GM12865 (cell line): ENCODE measurements around the gene CREB3L2.
A peak's percentile ranks its signal among the peaks of the same experiment; 100 is the strongest.

Experiments
- DNase-seq: peaks from one replicate; pipeline ENCODE4 v3.0.0; 2010; ENCODE audit warnings: low read depth
- H3K4me3 ChIP-seq: 2 replicates; pipeline ENCODE4 v1.5.1; 2011; ENCODE audit warnings: mild to moderate bottlenecking, low read depth, low read length, control low read depth
- TF ChIP-seq, protein P1 (sequence below): IDR thresholded peaks from 2 replicates; pipeline ENCODE4 v1.5.1; 2011; ENCODE audit warnings: low read length, control low read depth, low read depth, inconsistent platforms; ENCODE audit not compliant: insufficient read depth; ENCODE audit errors: missing control alignments

CREB3L2 gene

DNA sequence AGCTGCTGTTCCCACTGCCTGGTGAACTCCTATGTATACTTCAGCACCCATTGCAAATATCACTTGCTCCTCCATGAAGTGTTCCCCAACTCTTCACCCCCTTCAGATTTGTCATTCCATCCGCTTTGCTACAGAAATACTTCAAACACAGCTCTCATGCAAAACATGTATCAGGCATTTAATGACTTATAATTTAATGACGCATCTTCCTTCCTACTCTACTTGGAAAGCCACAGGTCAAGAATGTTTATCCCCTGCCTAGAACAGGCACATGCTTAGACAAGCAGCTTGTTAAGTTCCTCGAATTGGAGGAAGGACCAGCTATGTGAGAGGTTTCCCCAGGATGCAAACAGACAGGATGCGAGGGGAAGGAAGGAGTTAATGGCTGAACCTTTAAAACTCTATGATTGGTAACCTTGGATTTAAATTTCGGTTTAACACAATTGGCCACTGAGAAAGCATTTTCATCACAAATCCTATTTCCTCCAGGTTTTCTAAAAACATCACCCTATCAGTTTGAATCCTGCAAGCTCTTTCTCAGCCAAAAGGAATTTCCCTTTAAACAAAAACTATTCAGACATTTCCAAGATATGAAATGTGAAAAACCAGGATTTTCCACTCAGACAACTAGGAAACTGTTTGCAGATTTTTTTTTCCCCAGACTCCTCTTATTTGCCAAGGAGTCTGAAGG, 11.5 kb downstream of the CREB3L2 start:
- TF ChIP-seq, protein P1, sequence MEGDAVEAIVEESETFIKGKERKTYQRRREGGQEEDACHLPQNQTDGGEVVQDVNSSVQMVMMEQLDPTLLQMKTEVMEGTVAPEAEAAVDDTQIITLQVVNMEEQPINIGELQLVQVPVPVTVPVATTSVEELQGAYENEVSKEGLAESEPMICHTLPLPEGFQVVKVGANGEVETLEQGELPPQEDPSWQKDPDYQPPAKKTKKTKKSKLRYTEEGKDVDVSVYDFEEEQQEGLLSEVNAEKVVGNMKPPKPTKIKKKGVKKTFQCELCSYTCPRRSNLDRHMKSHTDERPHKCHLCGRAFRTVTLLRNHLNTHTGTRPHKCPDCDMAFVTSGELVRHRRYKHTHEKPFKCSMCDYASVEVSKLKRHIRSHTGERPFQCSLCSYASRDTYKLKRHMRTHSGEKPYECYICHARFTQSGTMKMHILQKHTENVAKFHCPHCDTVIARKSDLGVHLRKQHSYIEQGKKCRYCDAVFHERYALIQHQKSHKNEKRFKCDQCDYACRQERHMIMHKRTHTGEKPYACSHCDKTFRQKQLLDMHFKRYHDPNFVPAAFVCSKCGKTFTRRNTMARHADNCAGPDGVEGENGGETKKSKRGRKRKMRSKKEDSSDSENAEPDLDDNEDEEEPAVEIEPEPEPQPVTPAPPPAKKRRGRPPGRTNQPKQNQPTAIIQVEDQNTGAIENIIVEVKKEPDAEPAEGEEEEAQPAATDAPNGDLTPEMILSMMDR: no peak
- no peak overlapping the region for H3K4me3 ChIP-seq
- no peak for DNase-seq

DNA sequence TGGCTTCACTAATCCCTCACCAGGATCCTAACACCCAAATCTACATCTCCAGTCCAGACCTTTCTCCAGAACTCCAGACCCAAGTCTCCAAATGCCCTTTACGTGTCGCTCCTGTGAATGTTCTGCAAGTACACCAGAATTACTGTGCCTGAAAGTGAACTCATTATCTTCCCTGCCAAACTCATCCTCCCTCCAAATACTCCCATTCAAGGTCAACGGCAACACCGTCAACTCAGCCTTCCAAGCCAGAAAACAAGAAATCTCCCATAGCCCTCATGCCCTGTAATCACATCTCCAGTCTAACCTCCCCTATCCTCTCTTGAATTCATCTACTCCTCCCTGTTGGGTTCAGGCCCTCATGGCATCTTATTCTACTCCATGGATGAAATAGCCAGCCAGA, 12.3 kb downstream of the CREB3L2 start:
- no peak for DNase-seq
- TF ChIP-seq, protein P1: no peak
- no peak overlapping the region for H3K4me3 ChIP-seq

DNA sequence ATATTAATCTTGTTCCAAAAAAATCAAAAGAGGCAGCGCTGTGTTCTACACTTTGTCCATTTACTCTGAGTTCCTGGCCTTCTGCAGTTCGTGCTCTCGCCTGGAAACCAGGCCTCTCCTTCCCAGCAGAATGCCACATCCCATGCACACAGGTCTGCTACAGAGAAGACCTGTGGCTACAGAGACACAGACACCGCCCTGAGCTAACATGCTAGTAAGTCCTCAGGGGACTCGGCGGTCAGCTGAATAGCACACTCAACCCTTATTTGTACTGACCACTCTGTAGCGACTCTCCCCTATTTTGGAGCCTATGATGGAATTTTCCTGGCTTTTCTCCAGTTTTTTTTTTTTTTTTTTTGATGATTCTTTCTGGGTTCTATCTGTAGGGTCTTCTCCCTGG, 12.8 kb downstream of the CREB3L2 start:
- TF ChIP-seq, protein P1: no peak
- H3K4me3 ChIP-seq: no peak overlapping the region
- no peak for DNase-seq

DNA sequence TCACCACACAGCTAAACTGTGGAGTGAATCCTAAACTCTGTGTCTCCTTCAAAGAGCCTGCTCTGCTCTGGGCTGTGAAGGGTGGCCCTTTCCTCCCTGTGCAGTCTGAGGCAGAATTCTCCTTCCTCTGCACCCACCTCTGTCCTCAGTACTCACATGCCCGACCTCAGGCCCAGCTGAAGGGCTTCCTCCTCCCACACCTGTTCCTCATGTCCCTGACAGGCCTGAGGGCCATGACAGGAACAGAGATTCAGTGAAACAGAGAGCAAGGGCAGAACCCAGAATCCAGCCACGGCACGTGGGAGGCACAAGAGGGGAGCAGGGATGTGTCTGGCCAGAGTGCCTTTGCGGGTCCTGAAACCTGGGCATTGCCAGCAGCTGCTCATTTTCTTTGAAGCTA, 13.9 kb downstream of the CREB3L2 start:
- TF ChIP-seq, protein P1: no peak
- DNase-seq: peak; percentile 78
- no peak overlapping the region for H3K4me3 ChIP-seq

DNA sequence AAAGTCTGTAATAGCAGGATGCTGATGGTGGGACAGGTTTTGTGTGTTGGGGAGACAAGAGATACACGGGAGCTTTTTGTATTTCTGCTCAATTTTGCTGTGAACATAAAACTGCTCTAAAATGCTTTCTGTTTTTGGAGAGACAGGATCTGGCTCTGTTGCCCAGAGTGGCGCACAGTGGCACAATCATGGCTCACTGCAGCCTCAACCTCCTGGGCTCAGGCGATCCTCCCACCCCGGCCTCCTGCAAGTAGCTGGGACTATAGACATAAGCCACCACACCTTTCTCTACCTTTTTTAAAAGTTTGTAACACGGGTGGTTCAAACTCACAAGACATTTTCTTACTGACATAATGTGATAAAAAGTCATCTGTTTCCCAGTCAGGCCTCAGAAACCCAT, 14.3 kb downstream of the CREB3L2 start:
- DNase-seq: no peak
- no peak overlapping the region for H3K4me3 ChIP-seq
- TF ChIP-seq, protein P1: no peak

DNA sequence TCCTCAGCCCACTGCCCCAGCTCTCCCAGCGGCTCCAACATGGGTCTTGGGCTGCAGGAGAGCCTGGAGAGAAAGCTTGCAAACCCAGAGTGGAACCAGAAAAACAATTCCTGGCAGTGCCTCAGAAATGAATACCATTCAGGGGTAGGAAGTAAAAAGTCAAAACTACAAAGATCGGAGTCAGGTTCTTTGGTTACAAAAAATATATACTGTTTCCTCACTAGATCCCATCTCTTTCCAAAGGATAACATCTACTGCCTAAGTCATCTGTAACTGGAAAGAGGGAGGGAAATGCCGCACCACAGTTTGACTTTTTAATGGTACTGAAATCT, 14.9 kb downstream of the CREB3L2 start:
- DNase-seq: no peak
- TF ChIP-seq, protein P1: no peak
- peak overlapping the region; percentile 13 for H3K4me3 ChIP-seq
